Type B pancreatic cell (in vitro differentiated cells): Measurements from ENCODE around the gene ATF6B. TPM values are rescaled to one million over a fixed set of nuclear protein-coding genes. Genes with fewer than 3 reads are reported as not detected.
"Not testable (repeated sequence)": the region's sequence is repeated elsewhere in the genome, so short reads cannot be mapped to it uniquely, and the experiment has no call there.

ENCODE experiments used
- DNase-seq: peaks from one replicate; pipeline ENCODE4 v3.0.0; 2021; ENCODE audit warnings: mixed read lengths; ENCODE audit not compliant: unreplicated experiment; ENCODE audit errors: extremely low spot score
- H3K27ac Mint-ChIP-seq: 2 replicates; pipeline ENCODE4 v1.8.0; 2021; ENCODE audit warnings: mild to moderate bottlenecking, mixed read lengths
- H3K27me3 Mint-ChIP-seq: 2 replicates; pipeline ENCODE4 v1.8.0; 2021; ENCODE audit warnings: mixed read lengths
- H3K36me3 Mint-ChIP-seq: 2 replicates; pipeline ENCODE4 v1.8.0; 2021; ENCODE audit warnings: mixed read lengths
- H3K4me1 Mint-ChIP-seq: one replicate; pipeline ENCODE4 v1.8.0; 2021; ENCODE audit warnings: mixed read lengths; ENCODE audit not compliant: unreplicated experiment
- H3K4me3 Mint-ChIP-seq: 2 replicates; pipeline ENCODE4 v1.8.0; 2021; ENCODE audit warnings: mild to moderate bottlenecking, mixed read lengths
- H3K9me3 Mint-ChIP-seq: 2 replicates; pipeline ENCODE4 v1.8.0; 2021; ENCODE audit warnings: mixed read lengths
- total RNA-seq: library from RNA; stranded (reverse); gene quantifications from 2 replicates; pipeline ENCODE4 v1.2.1, GENCODE V29; 2021; ENCODE audit warnings: low replicate concordance
- TF ChIP-seq, protein P1 (sequence below): fragments of 200-600 bp; sonication (generic); conservative IDR thresholded peaks from 2 replicates; pipeline ENCODE4 v1.5.0; 2021; ENCODE audit warnings: antibody characterized with exemption, mild to moderate bottlenecking

ATF6B gene
- total RNA-seq, 1 donor from 2014 or later: 95.8 TPM

DNA sequence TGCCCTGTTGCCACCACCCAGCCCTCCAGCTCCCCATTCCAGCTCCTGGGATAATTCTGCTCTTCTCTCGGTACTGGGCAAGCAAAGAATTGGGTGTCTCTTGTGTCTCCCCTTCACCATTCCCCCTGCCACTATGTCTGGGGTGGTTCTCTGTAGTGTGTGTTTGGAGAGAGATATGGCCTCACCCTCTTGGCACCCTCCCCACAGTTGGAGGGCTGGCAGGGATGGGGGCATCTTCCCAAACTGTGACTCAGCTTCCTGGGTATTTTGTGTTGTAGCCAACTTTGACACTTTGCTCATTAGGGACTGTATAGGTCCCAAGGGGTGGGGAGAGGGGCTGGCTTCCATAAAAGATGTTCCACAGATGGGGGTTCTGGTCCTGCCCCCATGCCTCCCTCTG lies 20.6 kb downstream of the ATF6B start:
- Mint-ChIP-seq H3K27me3 (peaks cover 32% of the 10 kb centered on the region), H3K9me3 (no peaks in the 10 kb centered on the region), H3K4me3 (no peak overlapping the region), H3K27ac (no peak overlapping the region), H3K36me3 (peaks cover 15% of the 10 kb centered on the region), H3K4me1 (peaks cover 29% of the 10 kb centered on the region)
- no peak for DNase-seq
- TF ChIP-seq, protein P1, sequence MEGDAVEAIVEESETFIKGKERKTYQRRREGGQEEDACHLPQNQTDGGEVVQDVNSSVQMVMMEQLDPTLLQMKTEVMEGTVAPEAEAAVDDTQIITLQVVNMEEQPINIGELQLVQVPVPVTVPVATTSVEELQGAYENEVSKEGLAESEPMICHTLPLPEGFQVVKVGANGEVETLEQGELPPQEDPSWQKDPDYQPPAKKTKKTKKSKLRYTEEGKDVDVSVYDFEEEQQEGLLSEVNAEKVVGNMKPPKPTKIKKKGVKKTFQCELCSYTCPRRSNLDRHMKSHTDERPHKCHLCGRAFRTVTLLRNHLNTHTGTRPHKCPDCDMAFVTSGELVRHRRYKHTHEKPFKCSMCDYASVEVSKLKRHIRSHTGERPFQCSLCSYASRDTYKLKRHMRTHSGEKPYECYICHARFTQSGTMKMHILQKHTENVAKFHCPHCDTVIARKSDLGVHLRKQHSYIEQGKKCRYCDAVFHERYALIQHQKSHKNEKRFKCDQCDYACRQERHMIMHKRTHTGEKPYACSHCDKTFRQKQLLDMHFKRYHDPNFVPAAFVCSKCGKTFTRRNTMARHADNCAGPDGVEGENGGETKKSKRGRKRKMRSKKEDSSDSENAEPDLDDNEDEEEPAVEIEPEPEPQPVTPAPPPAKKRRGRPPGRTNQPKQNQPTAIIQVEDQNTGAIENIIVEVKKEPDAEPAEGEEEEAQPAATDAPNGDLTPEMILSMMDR: no peak

DNA sequence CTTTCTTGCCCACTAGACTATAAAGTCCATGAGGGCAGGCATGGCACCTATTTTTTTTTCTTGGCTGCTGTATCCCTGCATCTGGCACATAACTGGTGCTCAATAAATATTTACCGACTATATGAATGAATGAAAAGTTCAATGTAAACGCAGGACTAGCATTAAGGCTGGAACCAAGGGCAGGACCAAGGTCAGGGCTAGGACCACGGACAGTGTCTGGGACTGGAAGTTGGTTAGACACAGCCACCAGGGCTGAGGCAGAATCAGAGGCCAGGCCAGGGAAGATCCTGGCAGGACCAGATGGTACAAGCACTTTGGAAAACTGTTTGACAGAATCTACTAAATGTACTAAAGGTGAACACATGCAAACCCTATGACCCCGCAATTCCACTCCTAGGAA lies 22.6 kb downstream of the ATF6B start:
- Mint-ChIP-seq H3K27ac (no peak overlapping the region), H3K36me3 (peaks cover 5% of the 10 kb centered on the region), H3K4me1 (peaks cover 16% of the 10 kb centered on the region), H3K27me3 (peaks cover 32% of the 10 kb centered on the region), H3K9me3 (no peaks in the 10 kb centered on the region), H3K4me3 (no peak overlapping the region)
- TF ChIP-seq, protein P1: no peak
- DNase-seq: no peak

DNA sequence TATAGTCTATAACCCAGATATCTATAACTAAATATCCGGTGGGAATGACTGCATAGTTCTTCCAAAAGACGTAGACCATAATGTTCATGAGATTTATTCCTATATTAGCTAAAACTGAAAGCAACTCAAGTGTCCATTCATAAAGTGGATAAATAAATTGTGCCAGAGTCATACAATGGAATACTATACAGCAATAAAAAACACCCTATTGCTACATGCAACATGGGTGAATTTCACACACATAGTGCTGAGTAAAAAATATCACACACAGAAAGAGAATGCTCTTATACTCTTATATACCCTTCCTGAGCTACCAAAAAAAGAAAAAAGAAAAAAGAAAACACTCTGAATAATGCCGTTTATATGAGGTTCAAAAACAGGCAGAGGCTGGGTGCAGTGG lies 25.8 kb downstream of the ATF6B start:
- TF ChIP-seq, protein P1: no peak
- Mint-ChIP-seq H3K4me1 (no peaks in the 10 kb centered on the region), H3K27me3 (peaks cover 24% of the 10 kb centered on the region), H3K36me3 (peaks cover 5% of the 10 kb centered on the region), H3K4me3 (no peak overlapping the region), H3K27ac (no peak overlapping the region), H3K9me3 (no peaks in the 10 kb centered on the region)
- DNase-seq: no peak

DNA sequence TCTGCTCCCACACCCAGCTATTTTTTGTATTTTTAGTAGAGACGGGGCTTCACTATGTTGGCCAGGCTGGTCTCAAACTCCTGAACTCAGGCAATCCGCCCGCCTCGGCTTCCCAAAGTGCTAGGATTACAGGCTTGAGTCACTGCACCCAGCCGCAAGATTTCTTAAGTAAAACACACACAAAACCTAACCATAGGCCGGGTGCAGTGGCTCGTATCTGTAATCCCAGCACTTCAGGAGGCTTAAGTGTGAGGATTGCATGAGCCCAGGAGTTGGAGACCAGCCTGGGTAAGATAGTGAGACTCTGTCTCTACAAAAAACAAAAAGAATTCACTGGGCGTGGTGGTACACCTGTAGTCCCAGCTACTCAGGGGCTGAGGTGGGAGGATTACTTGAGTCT lies 27.8 kb downstream of the ATF6B start:
- DNase-seq, H3K27ac Mint-ChIP-seq: not testable (repeated sequence)
- peaks cover 14% of the 10 kb centered on the region for H3K27me3 Mint-ChIP-seq

DNA sequence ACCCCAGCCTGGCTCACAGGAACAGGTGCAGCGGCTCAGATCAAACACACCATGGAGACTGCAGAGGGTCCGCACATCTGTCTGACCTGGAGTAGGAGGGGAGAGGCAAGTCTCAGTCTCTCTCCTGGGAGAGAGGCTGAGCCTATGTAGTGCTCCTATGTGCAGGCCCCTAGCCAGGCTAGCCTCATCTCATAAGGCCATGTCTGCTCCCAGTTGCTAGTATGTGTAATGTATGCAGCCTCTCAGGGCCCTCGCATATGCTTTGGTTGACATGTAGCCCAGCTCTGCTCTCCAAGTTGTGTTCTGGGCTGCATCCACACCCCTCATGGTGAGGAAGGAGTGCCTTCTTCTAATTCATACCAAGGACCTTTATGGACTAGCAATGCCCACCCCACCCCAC lies 30.7 kb downstream of the ATF6B start:
- H3K4me3 Mint-ChIP-seq: no peak overlapping the region
- TF ChIP-seq, protein P1: no peak
- no peaks in the 10 kb centered on the region for H3K36me3 Mint-ChIP-seq
- peaks cover 7% of the 10 kb centered on the region for H3K4me1 Mint-ChIP-seq
- H3K9me3 Mint-ChIP-seq: no peaks in the 10 kb centered on the region
- H3K27me3 Mint-ChIP-seq: peaks cover 9% of the 10 kb centered on the region
- DNase-seq: no peak
- H3K27ac Mint-ChIP-seq: no peak overlapping the region

More for the DNA sequence above, 27.8 kb downstream of the ATF6B start:
- H3K4me1 Mint-ChIP-seq, H3K9me3 Mint-ChIP-seq, H3K4me3 Mint-ChIP-seq, H3K36me3 Mint-ChIP-seq: not testable (repeated sequence)

DNA sequence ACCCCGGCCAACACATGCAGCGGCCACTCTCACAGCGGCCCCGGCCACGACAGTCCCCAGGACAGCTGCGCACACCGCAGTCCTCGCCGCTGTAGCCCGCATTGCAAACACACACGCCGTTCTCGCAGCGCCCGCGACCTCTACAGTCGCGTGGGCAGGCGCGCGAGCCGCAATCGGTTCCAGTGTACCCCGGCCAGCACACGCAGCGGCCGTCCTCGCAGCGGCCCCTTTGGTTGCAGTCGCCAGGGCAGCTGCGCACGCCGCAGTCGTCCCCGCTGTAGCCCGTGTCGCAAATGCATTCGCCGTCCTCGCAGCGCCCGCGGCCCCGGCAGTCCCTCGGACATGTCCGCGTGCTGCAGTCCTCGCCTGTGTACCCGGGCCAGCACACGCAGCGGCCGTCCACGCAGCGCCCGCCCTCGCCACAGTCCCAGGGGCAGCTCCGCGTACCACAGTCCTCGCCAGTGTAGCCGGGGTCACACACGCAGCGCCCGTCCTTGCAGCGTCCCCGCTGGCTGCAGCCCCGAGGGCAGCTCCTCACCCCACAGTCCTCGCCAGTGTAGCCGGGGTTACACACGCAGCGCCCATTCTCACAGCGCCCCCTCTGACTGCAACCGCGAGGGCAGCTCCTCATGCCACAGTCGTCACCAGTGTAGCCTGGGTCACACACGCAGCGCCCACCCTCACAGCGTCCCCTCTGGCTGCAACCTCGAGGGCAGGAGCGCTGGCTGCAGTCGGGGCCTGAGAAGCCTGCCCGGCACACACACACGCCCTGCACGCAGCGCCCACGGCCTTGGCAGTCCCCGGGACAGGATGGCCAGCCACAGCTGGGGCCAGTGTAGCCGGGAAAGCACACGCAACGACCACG lies 31.4 kb downstream of the ATF6B start:
- no peaks in the 10 kb centered on the region for H3K36me3 Mint-ChIP-seq
- H3K27me3 Mint-ChIP-seq: peaks cover 9% of the 10 kb centered on the region
- TF ChIP-seq, protein P1: no peak
- H3K4me3 Mint-ChIP-seq: no peak overlapping the region
- DNase-seq: no peak
- no peaks in the 10 kb centered on the region for H3K9me3 Mint-ChIP-seq
- no peak overlapping the region for H3K27ac Mint-ChIP-seq
- peaks cover 7% of the 10 kb centered on the region for H3K4me1 Mint-ChIP-seq
